ENCODE data around the gene RALGPS1.
A peak's percentile ranks its signal among the peaks of the same experiment; 100 is the strongest.

RALGPS1 gene

GRCh38 chr9:127022913-127023660, 108.5 kb downstream of the RALGPS1 start:
- no peak for DNase-seq

GRCh38 chr9:127025042-127025441, 110.5 kb downstream of the RALGPS1 start:
- DNase-seq = no peak

- DNase-seq = no peak
These were observed 113.1 kb downstream of the RALGPS1 start for GRCh38 chr9:127027694-127028093.

GRCh38 chr9:127029548-127029947, 115.0 kb downstream of the RALGPS1 start:
- DNase-seq = no peak

- no peak for DNase-seq
These were observed 116.5 kb downstream of the RALGPS1 start for GRCh38 chr9:127030814-127031740.

DNA sequence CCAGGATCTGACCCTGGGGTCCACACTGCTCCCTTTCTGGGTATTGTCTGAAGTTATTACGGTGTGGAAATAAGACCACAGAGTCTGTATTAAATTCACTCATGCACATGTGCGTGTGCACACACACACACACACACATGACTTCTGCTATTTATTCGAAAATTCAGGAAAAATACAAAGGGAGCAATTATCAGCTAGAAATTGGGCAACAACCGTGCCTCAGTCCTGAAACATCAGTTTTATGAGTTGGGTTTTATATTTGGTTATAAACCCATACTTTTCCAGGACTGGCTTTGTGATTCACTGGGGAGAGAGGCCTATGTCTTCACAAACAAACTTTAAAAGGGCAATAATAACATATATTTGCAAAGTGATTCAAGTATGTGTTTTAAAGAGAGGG, 117.7 kb downstream of the RALGPS1 start:
- DNase-seq = no peak

GRCh38 chr9:127033061-127033460, 118.5 kb downstream of the RALGPS1 start:
- DNase-seq = no peak

DNA sequence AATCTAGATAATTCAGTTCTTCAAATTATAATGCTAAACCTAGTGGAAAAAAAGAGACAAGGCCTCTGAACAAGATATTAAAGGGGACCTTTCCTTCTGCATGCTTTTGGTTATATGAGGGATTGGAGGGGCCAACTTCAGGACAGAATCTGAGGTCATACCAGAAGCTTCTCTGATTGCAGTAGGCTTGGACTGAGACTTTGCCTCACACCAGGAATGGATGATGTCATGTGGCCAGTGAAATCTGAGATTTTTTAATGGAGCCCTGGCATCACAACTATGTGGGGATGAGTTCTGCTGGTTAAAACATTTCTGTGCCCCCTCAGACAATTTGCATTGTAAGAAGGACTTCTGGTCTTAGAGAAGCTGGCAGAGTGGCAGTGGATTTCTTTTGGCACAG, 119.2 kb downstream of the RALGPS1 start:
- DNase-seq = peak; percentile 23

- no peak for DNase-seq
These were observed 120.1 kb downstream of the RALGPS1 start for GRCh38 chr9:127034691-127035090.

DNA sequence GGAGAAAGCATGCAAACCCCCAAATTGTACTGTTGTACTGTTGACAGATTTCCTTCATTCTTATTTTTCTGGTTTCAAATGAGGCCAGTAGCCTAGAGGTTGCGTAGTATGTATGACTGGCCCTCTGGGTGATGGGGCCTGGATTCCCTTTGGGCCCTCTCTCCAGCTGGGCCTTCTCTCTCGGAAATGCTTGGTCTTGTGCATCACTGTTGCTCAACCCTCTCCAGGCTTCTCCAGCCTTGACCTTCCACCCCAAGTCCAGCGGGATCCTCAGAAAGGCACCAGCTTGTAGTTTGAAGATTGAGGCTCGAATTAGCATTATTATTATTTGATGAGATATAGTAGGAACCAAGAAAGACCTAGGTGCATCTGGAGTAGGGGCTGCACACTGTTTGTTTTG, 120.8 kb downstream of the RALGPS1 start:
- DNase-seq = peak; percentile 46

- DNase-seq = no peak
These were observed 121.4 kb downstream of the RALGPS1 start for GRCh38 chr9:127035948-127036347.

GRCh38 chr9:127036437-127036836, 121.9 kb downstream of the RALGPS1 start:
- no peak for DNase-seq

- no peak for DNase-seq
These were observed 123.9 kb downstream of the RALGPS1 start for GRCh38 chr9:127038531-127038930.

- no peak for DNase-seq
These were observed 124.9 kb downstream of the RALGPS1 start for GRCh38 chr9:127039492-127039891.

DNA sequence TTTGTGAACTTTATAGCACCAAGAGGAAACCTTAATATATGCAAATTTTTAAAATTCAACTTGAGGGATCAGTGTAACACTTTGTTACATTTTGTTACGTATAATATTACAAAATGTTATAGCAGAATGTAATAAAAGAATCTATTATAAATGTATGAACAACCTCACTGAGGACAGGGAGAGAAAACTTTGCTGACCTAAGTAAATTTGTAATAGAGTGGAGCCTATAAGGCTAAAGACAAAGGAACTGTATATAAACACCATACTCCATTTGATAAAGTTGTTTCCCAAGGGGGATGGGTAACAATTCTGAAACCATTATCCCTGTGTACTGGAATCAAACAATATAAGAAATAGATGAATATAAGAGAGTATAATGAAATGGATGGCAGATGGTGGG, 130.6 kb downstream of the RALGPS1 start:
- no peak for DNase-seq

GRCh38 chr9:127047971-127048370, 133.4 kb downstream of the RALGPS1 start:
- no peak for DNase-seq

DNA sequence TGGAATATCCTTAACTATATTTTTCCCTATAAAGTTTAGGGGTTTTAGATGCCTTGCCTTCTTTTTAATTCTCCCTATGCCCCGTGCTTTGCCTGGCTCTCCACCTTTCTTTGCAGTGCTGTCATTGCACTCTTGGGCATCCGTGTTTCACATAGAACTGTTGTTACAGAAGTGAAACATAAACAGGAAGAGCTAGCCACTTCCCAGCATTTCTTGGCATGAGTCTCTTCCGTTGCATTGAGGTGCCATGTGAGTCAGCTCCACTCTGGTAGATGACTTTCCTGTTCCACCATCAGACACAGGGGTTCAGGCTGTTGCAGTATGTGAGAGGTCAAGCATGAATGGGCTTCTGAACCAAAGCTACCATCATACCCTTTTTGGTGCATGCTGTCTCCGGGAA, 134.5 kb downstream of the RALGPS1 start:
- peak; percentile 94 for DNase-seq

GRCh38 chr9:127049581-127049980, 135.0 kb downstream of the RALGPS1 start:
- peak; percentile 6 for DNase-seq

- no peak for DNase-seq
These were observed 135.6 kb downstream of the RALGPS1 start for GRCh38 chr9:127050152-127050551.

DNA sequence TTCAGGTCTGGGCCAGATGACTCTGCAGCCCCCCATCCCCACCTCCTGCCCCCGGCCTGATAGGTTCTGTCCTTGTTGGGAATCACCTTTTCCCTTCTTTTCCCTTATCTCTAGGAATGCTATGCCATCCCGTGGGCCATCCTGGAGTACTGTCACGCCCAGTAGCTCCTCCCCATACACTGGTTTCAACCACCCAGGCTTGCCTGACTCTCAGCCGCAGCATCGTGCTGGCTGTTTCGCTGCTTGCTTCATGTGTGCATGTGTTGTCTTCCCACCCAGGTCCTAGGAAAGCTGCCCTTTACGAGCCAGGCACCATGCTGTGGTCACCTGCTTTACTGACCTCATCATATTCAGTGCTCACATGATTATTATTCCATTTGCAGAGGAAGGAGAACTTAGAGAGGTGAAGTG, 136.0 kb downstream of the RALGPS1 start:
- DNase-seq = no peak

- DNase-seq = no peak
These were observed 137.5 kb downstream of the RALGPS1 start for GRCh38 chr9:127051881-127052595.

DNA sequence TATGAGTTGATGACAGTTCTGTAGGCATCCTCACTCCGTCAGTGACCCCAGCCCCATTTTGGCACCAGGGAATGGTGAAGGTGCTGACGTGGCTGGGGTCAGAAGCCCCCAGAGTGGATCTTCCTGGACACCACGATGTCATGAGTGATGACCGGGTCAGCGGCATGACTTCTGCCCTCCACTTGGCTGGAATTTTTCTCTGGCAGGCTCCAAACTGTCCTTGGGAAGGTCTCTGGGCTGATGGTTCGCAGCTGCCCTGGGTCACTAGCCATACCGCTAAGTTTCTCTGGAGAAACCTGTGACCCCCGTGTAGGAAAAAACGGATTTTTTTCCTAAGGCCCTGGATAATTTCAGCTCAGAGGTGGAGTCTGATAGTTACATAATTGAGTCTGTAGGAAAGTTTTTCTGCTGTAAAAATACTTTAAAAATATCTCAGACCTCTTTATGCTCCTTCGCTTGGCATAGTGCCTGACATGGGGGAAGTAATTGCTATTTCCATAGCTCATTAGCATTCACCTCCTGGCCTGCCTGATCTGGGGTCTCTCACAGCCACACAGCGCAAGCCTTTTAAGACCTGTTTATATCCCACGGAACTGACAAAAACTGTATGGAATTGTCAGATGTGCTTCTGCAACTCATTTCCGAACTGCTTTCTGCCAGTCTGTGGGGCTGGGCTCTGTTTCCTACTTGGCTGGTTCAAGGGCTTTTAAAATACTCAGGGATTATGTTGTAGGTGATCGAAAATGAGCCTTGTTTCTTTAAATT, 138.7 kb downstream of the RALGPS1 start:
- no peak for DNase-seq

DNA sequence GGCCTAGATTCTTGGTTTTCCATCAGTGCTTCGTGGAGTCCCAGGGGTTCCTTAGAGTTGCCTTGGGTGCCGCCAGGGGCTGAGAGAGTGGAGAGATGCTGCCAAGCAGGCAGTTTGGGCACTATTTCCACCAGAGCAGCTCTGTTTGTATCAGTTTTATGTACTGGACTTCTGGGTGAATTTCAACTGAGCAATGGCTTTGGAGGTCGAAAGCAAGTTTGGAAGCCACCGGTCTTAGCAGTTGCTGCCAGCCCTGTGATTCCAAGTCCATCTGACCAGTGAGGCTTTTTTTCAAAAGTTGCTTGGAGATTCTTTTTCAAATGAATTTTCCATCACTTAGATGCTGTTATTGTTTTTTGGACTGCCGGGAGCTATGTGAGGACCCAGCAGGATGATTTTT, 139.4 kb downstream of the RALGPS1 start:
- no peak for DNase-seq

Measured in HCEC 1CT (cell line).